ENCODE results near the gene ACAN. TPM values are rescaled to one million over a fixed set of nuclear protein-coding genes. Genes with fewer than 3 reads are reported as not detected.

ACAN gene
- total RNA-seq, 2 donors from 2014 or later, result 1.6 TPM; not detected in 1

DNA sequence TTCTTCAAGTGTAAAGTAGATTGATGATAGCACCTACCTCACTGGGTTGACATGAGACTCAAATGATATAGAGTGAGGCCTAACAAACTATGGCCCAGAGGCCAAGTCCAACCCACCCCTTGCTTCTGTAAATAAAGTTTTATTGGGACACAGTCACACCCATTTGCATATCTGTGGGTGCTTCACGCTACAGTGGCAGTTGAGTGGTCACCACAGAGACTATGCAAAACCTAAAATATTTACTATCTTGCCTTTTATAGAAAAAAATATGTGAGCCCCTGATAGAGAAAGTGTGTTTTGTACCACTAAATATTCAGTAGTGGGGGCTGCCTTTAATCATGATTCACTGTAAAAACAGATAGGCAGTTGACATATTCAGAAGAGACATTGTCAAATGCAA lies 38.0 kb downstream of the ACAN start:
- DNase-seq, result no peak
- Histone ChIP-seq H3K4me3 (no peak overlapping the region), H3K27ac (no peak overlapping the region), H3K4me1 (no peaks in the 10 kb centered on the region), H3K9me3 (no peaks in the 10 kb centered on the region), H3K27me3 (no peaks in the 10 kb centered on the region), H3K36me3 (replicated peaks in 1 of 2; ENCODE audit: insufficient read depth in 1 of 2, low read depth in 2 of 2) (no peaks in the 10 kb centered on the region)
- TF ChIP-seq POLR2A (IDR thresholded peaks at IDR 0.05), result no peak
- TF ChIP-seq, protein P1, sequence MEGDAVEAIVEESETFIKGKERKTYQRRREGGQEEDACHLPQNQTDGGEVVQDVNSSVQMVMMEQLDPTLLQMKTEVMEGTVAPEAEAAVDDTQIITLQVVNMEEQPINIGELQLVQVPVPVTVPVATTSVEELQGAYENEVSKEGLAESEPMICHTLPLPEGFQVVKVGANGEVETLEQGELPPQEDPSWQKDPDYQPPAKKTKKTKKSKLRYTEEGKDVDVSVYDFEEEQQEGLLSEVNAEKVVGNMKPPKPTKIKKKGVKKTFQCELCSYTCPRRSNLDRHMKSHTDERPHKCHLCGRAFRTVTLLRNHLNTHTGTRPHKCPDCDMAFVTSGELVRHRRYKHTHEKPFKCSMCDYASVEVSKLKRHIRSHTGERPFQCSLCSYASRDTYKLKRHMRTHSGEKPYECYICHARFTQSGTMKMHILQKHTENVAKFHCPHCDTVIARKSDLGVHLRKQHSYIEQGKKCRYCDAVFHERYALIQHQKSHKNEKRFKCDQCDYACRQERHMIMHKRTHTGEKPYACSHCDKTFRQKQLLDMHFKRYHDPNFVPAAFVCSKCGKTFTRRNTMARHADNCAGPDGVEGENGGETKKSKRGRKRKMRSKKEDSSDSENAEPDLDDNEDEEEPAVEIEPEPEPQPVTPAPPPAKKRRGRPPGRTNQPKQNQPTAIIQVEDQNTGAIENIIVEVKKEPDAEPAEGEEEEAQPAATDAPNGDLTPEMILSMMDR (IDR thresholded peaks at IDR 0.05), result no peak
- ATAC-seq, result no peak
- 73 to 93% methylated on average over 1 of the region's 1 CpG for WGBS, 2 donors
- intact Hi-C loops (cut with DNase I), result no loop called here

DNA sequence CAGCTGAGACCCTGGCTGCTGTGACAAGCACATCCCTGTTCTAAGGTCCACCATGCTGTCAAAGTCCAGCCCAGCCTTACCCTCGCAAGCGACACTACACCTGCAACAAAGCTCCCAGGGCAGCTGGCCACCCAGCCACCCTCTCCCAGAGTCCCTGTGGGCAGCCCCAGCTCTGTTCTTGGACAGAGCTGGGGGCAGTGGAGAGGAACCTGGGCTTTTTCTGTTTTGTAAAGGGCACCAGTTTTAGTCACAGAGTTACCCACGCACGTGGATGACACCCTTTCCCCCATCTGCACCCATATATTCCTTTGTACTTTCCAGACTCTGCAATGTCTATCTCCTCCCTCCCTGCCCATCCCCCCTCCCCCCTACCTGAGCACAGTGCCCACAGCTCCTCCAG lies 38.9 kb downstream of the ACAN start:
- no peaks in the 10 kb centered on the region for H3K9me3 ChIP-seq
- 87% methylated on average over 4 of the region's 4 CpGs; no CpG with 5 or more reads in 1 of the 2 donors for WGBS, 2 donors
- no peak for ATAC-seq
- H3K4me3 ChIP-seq, result no peak overlapping the region
- H3K4me1 ChIP-seq, result no peaks in the 10 kb centered on the region
- H3K27ac ChIP-seq, result no peak overlapping the region
- TF ChIP-seq, protein P1 (IDR thresholded peaks at IDR 0.05), result no peak
- no peak for TF ChIP-seq POLR2A (IDR thresholded peaks at IDR 0.05)
- intact Hi-C loops (cut with DNase I), result no loop called here
- H3K27me3 ChIP-seq, result no peaks in the 10 kb centered on the region
- H3K36me3 ChIP-seq (replicated peaks in 1 of 2; ENCODE audit: insufficient read depth in 1 of 2, low read depth in 2 of 2), result no peaks in the 10 kb centered on the region
- no peak for DNase-seq

DNA sequence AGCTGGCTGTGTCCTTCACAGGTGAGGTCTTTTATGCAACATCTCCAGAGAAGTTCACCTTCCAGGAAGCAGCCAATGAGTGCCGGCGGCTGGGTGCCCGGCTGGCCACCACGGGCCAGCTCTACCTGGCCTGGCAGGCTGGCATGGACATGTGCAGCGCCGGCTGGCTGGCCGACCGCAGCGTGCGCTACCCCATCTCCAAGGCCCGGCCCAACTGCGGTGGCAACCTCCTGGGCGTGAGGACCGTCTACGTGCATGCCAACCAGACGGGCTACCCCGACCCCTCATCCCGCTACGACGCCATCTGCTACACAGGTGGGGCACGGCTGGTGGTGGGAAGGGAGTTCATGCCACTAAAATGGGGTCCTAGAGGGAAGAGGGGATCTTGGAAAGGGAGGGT lies 40.1 kb downstream of the ACAN start:
- Histone ChIP-seq H3K4me1 (no peaks in the 10 kb centered on the region), H3K27ac (no peak overlapping the region), H3K9me3 (no peaks in the 10 kb centered on the region), H3K36me3 (replicated peaks in 1 of 2; ENCODE audit: insufficient read depth in 1 of 2, low read depth in 2 of 2) (no peaks in the 10 kb centered on the region), H3K4me3 (no peak overlapping the region), H3K27me3 (no peaks in the 10 kb centered on the region)
- ATAC-seq, result no peak
- TF ChIP-seq, protein P1 (IDR thresholded peaks at IDR 0.05), result no peak
- no peak for TF ChIP-seq POLR2A (IDR thresholded peaks at IDR 0.05)
- intact Hi-C loops (cut with DNase I), result no loop called here
- no peak for DNase-seq
- WGBS, 2 donors, result 85 to 87% methylated on average over 8 to 21 of the region's 21 CpGs

DNA sequence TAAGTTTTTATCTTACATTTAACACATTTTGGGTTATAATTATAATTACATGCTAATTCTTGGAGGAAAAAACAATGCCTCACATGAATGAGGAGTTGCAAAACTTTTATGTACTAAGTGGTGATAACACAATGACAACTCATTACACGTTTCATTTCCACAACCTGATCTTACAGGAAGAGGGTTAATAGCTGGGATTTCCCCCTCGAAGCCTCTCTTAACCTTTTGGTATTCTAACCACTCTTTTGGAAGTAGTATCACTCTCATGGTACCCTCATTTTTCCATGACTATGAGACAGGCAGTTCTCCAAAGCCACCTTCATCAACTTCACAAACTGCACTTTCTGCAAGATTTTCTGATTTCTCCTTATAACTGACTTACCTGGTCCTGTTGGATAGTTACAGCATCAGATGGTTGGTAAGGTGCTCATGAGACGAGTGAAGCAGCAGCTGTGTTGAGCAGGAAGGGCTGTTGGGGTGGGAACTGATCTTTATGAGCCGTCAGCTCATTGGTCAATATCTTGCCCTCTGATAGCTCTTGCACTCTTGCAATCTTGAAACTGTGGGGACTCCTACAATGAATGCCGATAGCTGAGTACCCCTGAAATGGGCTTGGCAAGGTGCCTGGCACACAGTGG lies 41.6 kb downstream of the ACAN start:
- H3K4me3 ChIP-seq, result no peak overlapping the region
- H3K9me3 ChIP-seq, result no peaks in the 10 kb centered on the region
- ATAC-seq (no peak), DNase-seq (no peak)
- WGBS, 2 donors, result 33 to 35% methylated on average over 5 of the region's 5 CpGs
- no peaks in the 10 kb centered on the region for H3K36me3 ChIP-seq (replicated peaks in 1 of 2; ENCODE audit: insufficient read depth in 1 of 2, low read depth in 2 of 2)
- H3K27ac ChIP-seq, result no peak overlapping the region
- TF ChIP-seq, protein P1 (IDR thresholded peaks at IDR 0.05), result no peak
- intact Hi-C loops (cut with DNase I), result no loop called here
- no peaks in the 10 kb centered on the region for H3K4me1 ChIP-seq
- no peaks in the 10 kb centered on the region for H3K27me3 ChIP-seq

DNA sequence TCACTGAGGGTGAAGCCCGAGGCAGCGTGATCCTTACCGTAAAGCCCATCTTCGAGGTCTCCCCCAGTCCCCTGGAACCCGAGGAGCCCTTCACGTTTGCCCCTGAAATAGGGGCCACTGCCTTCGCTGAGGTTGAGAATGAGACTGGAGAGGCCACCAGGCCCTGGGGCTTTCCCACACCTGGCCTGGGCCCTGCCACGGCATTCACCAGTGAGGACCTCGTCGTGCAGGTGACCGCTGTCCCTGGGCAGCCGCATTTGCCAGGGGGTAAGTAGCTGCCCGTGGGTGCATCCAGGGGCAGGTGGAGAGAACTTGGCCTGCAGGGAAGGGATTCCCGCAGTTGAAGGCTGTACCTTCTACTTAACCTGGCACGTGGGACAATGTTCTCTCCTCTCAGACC lies 42.4 kb downstream of the ACAN start:
- intact Hi-C loops (cut with DNase I), result no loop called here
- H3K9me3 ChIP-seq, result no peaks in the 10 kb centered on the region
- H3K4me1 ChIP-seq, result no peaks in the 10 kb centered on the region
- H3K27ac ChIP-seq, result no peak overlapping the region
- H3K27me3 ChIP-seq, result no peaks in the 10 kb centered on the region
- 60 to 70% methylated on average over 10 to 15 of the region's 15 CpGs for WGBS, 2 donors
- H3K4me3 ChIP-seq, result no peak overlapping the region
- DNase-seq (no peak), ATAC-seq (no peak)
- no peaks in the 10 kb centered on the region for H3K36me3 ChIP-seq (replicated peaks in 1 of 2; ENCODE audit: insufficient read depth in 1 of 2, low read depth in 2 of 2)
- TF ChIP-seq, protein P1 (IDR thresholded peaks at IDR 0.05), result no peak
- no peak for TF ChIP-seq POLR2A (IDR thresholded peaks at IDR 0.05)
